SK-N-SH (cell line): ENCODE measurements around the gene DIAPH2. TPM values are rescaled to one million over a fixed set of nuclear protein-coding genes. Genes with fewer than 3 reads are reported as not detected.

Experiments
- CTCF ChIA-PET: fragments of 300-600, 350-600 bp; formaldehyde crosslinking; extraction: SDS; loops from one replicate; lab custom pipeline; 2021; lab: Yijun Ruan, JAX
- POLR2A ChIA-PET: fragments of 350-600 bp; sonication (Branson Sonifier 250); formaldehyde crosslinking; extraction: SDS; loops from one replicate; lab custom pipeline; 2020; ENCODE audit warnings: antibody characterized with exemption, inconsistent platforms; lab: Yijun Ruan, JAX
- DNase-seq: peaks from one replicate; pipeline ENCODE4 v3.0.0; 2012
- H2AFZ ChIP-seq: fragments of 200-600 bp; sonication (generic); 2 replicates; pipeline ENCODE4 v1.8.1; 2016; ENCODE audit warnings: antibody characterized with exemption, mild to moderate bottlenecking, low read depth
- H3F3A ChIP-seq: fragments of 200-600 bp; sonication (generic); replicated peaks from 2 replicates; pipeline ENCODE3; 2016; ENCODE audit warnings: antibody characterized with exemption, mild to moderate bottlenecking; ENCODE audit not compliant: insufficient read depth
- H3K27ac ChIP-seq, 2 experiments: fragments of 200-500 bp in 1 of 2; fragments of 200-600 bp in 1 of 2; sonication (Bioruptor generic) in 1 of 2; sonication (generic), shearing (Covaris generic) in 1 of 2; 2 replicates each; pipeline versions ENCODE4 v1.5.1 to v1.6.1; 2014 to 2016; ENCODE audit warnings: low read depth in 2 of 2, inconsistent platforms in 1 of 2, low read length in 1 of 2, mild to moderate bottlenecking in 1 of 2, mixed read lengths in 1 of 2
- H3K27me3 ChIP-seq: fragments of 200-600 bp; sonication (generic), shearing (Covaris generic); 2 replicates; pipeline ENCODE4 v1.6.1; 2016; ENCODE audit warnings: mixed run types; ENCODE audit not compliant: insufficient read depth
- H3K36me3 ChIP-seq, 2 experiments: fragments of 200-500 bp in 1 of 2; fragments of 200-600 bp in 1 of 2; sonication (Bioruptor generic) in 1 of 2; sonication (generic) in 1 of 2; replicated peaks in 1 of 2; 2 replicates each; pipeline versions ENCODE3 to v1.5.1; 2014 to 2016; ENCODE audit warnings: low read length in 1 of 2, mild to moderate bottlenecking in 1 of 2; ENCODE audit not compliant: insufficient read depth in 2 of 2, control insufficient read depth in 1 of 2
- H3K4me1 ChIP-seq, 2 experiments: fragments of 200-500 bp in 1 of 2; fragments of 200-600 bp in 1 of 2; sonication (Bioruptor generic) in 1 of 2; sonication (generic), shearing (Covaris generic) in 1 of 2; 2 replicates each; pipeline versions ENCODE4 v1.5.1 to v1.6.1; 2014 to 2016; ENCODE audit warnings: low read depth in 1 of 2, low read length in 1 of 2, mixed run types in 1 of 2; ENCODE audit not compliant: insufficient read depth in 2 of 2, control insufficient read depth in 1 of 2
- H3K4me2 ChIP-seq: fragments of 200-600 bp; sonication (generic), shearing (Covaris generic); 2 replicates; pipeline ENCODE4 v1.6.1; 2017; ENCODE audit warnings: mixed run types
- H3K4me3 ChIP-seq, 2 experiments: fragments of 200-500 bp in 1 of 2; fragments of 200-600 bp in 1 of 2; sonication (Bioruptor generic) in 1 of 2; sonication (generic), shearing (Covaris generic) in 1 of 2; 2 replicates each; pipeline versions ENCODE4 v1.5.1 to v1.8.1; 2014 to 2016; ENCODE audit warnings: low read depth in 2 of 2, inconsistent platforms in 1 of 2, low read length in 1 of 2, mild to moderate bottlenecking in 1 of 2, mixed read lengths in 1 of 2, moderate library complexity in 1 of 2
- H3K79me2 ChIP-seq: fragments of 200-600 bp; sonication (generic); 2 replicates; pipeline ENCODE4 v1.8.1; 2017; ENCODE audit warnings: mild to moderate bottlenecking; ENCODE audit not compliant: insufficient read depth
- H3K9ac ChIP-seq: fragments of 200-600 bp; sonication (generic); 2 replicates; pipeline ENCODE4 v1.6.1; 2017; ENCODE audit warnings: mixed run types
- H3K9me2 ChIP-seq: fragments of 200-600 bp; sonication (generic); 2 replicates; pipeline ENCODE4 v1.6.1; 2017; ENCODE audit warnings: mixed run types
- H3K9me3 ChIP-seq: fragments of 200-600 bp; sonication (generic); 2 replicates; pipeline ENCODE4 v1.6.1; 2017; ENCODE audit warnings: mixed run types, mild to moderate bottlenecking, moderate library complexity
- H4K20me1 ChIP-seq: fragments of 200-600 bp; sonication (generic); 2 replicates; pipeline ENCODE4 v1.6.1; 2017; ENCODE audit warnings: mild to moderate bottlenecking, mixed run types; ENCODE audit not compliant: insufficient read depth
- ELF1 ChIP-seq: IDR thresholded peaks from 2 replicates; pipeline ENCODE4 v1.4.0; 2012
- EP300 ChIP-seq, 2 experiments: IDR thresholded peaks; 2 replicates each; pipeline versions ENCODE4 v1.4.0 to v1.6.1; 2012; ENCODE audit warnings: borderline replicate concordance in 1 of 2, low read depth in 1 of 2, low read length in 1 of 2
- EZH2phosphoT487 ChIP-seq: fragments of 200-600 bp; sonication (generic); IDR thresholded peaks from 2 replicates; pipeline ENCODE4 v1.6.1; 2017; ENCODE audit warnings: low read depth, mixed run types, mild to moderate bottlenecking, antibody characterized with exemption, moderate library complexity, borderline replicate concordance
- FOXM1 ChIP-seq: IDR thresholded peaks from 2 replicates; pipeline ENCODE4 v1.4.0; 2012; ENCODE audit warnings: low read depth, mild to moderate bottlenecking
- GABPA ChIP-seq: IDR thresholded peaks from 2 replicates; pipeline ENCODE4 v1.4.0; 2012; ENCODE audit warnings: low read depth, mild to moderate bottlenecking
- MEF2A ChIP-seq: IDR thresholded peaks from 2 replicates; pipeline ENCODE4 v1.4.0; 2012; ENCODE audit warnings: low read depth, borderline replicate concordance
- POLR2AphosphoS5 ChIP-seq: IDR thresholded peaks from 2 replicates; pipeline ENCODE4 v1.6.1; 2012; ENCODE audit warnings: low read depth, low read length
- RAD21 ChIP-seq: IDR thresholded peaks from 2 replicates; pipeline ENCODE4 v1.6.1; 2012; ENCODE audit warnings: mild to moderate bottlenecking, low read length
- RFX5 ChIP-seq: IDR thresholded peaks from 2 replicates; pipeline ENCODE4 v1.6.1; 2012; ENCODE audit warnings: mild to moderate bottlenecking, improper control_type of control experiment, low read length
- RXRA ChIP-seq: IDR thresholded peaks from 2 replicates; pipeline ENCODE4 v1.4.0; 2012; ENCODE audit warnings: low read depth, mild to moderate bottlenecking, borderline replicate concordance
- TAF1 ChIP-seq: IDR thresholded peaks from 2 replicates; pipeline ENCODE4 v1.6.1; 2012; ENCODE audit warnings: low read depth, mild to moderate bottlenecking, low read length, moderate library complexity, borderline replicate concordance
- TEAD4 ChIP-seq: IDR thresholded peaks from 2 replicates; pipeline ENCODE4 v1.4.0; 2012; ENCODE audit warnings: mild to moderate bottlenecking, borderline replicate concordance; ENCODE audit not compliant: insufficient read depth
- USF2 ChIP-seq: fragments of 150-350 bp; IDR thresholded peaks from 2 replicates; pipeline ENCODE4 v1.6.1; 2017; ENCODE audit warnings: antibody characterized with exemption, low read length, low read depth, borderline replicate concordance
- YY1 ChIP-seq: IDR thresholded peaks from 2 replicates; pipeline ENCODE4 v1.4.0; 2012; ENCODE audit warnings: low read depth, mild to moderate bottlenecking
- WGBS: methylation state at CpG from one replicate; pipeline ENCODE4 v1.1.6; 2017; ENCODE audit warnings: low lambda C conversion rate; 5-methylcytosine and 5-hydroxymethylcytosine counted together
- polyA plus RNA-seq, 3 experiments: library from polyadenylated mRNA; depleted of rRNA; stranded (reverse); fragments of >200 nt; gene quantifications; 2 replicates each; pipeline ENCODE4 v1.2.3, GENCODE V29; 2012
- TF ChIP-seq, protein P1 (sequence below): IDR thresholded peaks from 2 replicates; pipeline ENCODE4 v1.4.0; 2012; ENCODE audit warnings: low read depth
- TF ChIP-seq, protein P2 (sequence below): fragments of 150-350 bp; IDR thresholded peaks from 2 replicates; pipeline ENCODE4 v1.6.1; 2016; ENCODE audit warnings: mild to moderate bottlenecking, low read depth, low read length
- TF ChIP-seq, protein P3 (sequence below): IDR thresholded peaks from 2 replicates; pipeline ENCODE4 v1.6.1; 2012; ENCODE audit warnings: mild to moderate bottlenecking, low read depth, low read length, moderate library complexity

The DIAPH2 gene
- polyA plus RNA-seq, 1 of the 3 experiments (the other 2 are of a cell fraction), result 1.1 TPM

DNA sequence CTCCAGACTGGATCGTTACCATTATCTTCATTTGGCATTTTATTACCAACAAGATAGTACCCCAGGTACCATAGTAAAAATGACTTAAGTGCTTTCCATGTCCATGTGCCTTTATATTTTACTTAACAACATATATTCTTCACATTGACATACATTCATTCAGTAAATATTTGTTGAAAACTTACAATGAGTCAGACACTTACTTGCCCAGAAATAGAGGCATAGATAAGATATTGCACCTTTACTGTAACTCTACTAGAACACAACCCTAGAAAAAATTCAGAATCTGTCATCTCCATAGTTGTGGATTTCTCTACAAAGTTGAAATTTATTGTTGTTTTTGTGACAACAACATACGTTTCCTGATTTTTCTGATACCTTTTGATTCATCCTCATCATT, 839.7 kb downstream of the DIAPH2 start:
- no peak for DNase-seq
- no peaks in the 10 kb centered on the region for H3K9me2 ChIP-seq
- ChIA-PET POLR2A (no interaction called here), CTCF (no interaction called here)
- no peaks in the 10 kb centered on the region for H3K79me2 ChIP-seq
- WGBS, result 42% methylated on average over 2 of the region's 2 CpGs
- TF ChIP-seq EZH2phosphoT487, result no peak
- TF ChIP-seq TEAD4, result no peak
- TF ChIP-seq ELF1, result no peak
- TF ChIP-seq TAF1, result no peak
- TF ChIP-seq, protein P1, sequence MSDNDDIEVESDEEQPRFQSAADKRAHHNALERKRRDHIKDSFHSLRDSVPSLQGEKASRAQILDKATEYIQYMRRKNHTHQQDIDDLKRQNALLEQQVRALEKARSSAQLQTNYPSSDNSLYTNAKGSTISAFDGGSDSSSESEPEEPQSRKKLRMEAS, result no peak
- TF ChIP-seq YY1, result no peak
- TF ChIP-seq EP300 (IDR thresholded peaks at IDR 0.05; ENCODE audit: borderline replicate concordance in 1 of 2, low read depth in 1 of 2, low read length in 1 of 2), result no peak
- no peak for TF ChIP-seq RFX5
- TF ChIP-seq FOXM1, result no peak
- TF ChIP-seq MEF2A, result no peak
- TF ChIP-seq, protein P2, sequence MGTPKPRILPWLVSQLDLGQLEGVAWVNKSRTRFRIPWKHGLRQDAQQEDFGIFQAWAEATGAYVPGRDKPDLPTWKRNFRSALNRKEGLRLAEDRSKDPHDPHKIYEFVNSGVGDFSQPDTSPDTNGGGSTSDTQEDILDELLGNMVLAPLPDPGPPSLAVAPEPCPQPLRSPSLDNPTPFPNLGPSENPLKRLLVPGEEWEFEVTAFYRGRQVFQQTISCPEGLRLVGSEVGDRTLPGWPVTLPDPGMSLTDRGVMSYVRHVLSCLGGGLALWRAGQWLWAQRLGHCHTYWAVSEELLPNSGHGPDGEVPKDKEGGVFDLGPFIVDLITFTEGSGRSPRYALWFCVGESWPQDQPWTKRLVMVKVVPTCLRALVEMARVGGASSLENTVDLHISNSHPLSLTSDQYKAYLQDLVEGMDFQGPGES, result no peak
- TF ChIP-seq USF2, result no peak
- TF ChIP-seq, protein P3, sequence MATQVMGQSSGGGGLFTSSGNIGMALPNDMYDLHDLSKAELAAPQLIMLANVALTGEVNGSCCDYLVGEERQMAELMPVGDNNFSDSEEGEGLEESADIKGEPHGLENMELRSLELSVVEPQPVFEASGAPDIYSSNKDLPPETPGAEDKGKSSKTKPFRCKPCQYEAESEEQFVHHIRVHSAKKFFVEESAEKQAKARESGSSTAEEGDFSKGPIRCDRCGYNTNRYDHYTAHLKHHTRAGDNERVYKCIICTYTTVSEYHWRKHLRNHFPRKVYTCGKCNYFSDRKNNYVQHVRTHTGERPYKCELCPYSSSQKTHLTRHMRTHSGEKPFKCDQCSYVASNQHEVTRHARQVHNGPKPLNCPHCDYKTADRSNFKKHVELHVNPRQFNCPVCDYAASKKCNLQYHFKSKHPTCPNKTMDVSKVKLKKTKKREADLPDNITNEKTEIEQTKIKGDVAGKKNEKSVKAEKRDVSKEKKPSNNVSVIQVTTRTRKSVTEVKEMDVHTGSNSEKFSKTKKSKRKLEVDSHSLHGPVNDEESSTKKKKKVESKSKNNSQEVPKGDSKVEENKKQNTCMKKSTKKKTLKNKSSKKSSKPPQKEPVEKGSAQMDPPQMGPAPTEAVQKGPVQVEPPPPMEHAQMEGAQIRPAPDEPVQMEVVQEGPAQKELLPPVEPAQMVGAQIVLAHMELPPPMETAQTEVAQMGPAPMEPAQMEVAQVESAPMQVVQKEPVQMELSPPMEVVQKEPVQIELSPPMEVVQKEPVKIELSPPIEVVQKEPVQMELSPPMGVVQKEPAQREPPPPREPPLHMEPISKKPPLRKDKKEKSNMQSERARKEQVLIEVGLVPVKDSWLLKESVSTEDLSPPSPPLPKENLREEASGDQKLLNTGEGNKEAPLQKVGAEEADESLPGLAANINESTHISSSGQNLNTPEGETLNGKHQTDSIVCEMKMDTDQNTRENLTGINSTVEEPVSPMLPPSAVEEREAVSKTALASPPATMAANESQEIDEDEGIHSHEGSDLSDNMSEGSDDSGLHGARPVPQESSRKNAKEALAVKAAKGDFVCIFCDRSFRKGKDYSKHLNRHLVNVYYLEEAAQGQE, result no peak
- no peak for TF ChIP-seq POLR2AphosphoS5
- TF ChIP-seq RAD21, result no peak
- TF ChIP-seq GABPA, result no peak
- no peak for TF ChIP-seq RXRA
- H2AFZ ChIP-seq, result no peak overlapping the region
- H3K9me3 ChIP-seq, result no peaks in the 10 kb centered on the region
- no peaks in the 10 kb centered on the region; a peak in 1 of 4 replicates for H3K4me1 ChIP-seq
- H3F3A ChIP-seq, result no peaks in the 10 kb centered on the region
- H3K4me2 ChIP-seq, result no peak overlapping the region
- H3K4me3 ChIP-seq, result no peak overlapping the region
- no peak overlapping the region for H3K27ac ChIP-seq
- H3K36me3 ChIP-seq, result no peaks in the 10 kb centered on the region
- H3K9ac ChIP-seq, result no peak overlapping the region
- H3K27me3 ChIP-seq, result no peaks in the 10 kb centered on the region
- H4K20me1 ChIP-seq, result no peaks in the 10 kb centered on the region
